A673 (cell line): ENCODE measurements around the gene TOP2A. TPM values are rescaled to one million over a fixed set of nuclear protein-coding genes. Genes with fewer than 3 reads are reported as not detected.

Experiments
- BruUV-seq: library from RNA; stranded (reverse); fragments of 400-500 nt; replicated peaks from 2 replicates; lab custom pipeline; 2021; lab: Mats Ljungman, UMichigan
- CTCF ChIA-PET: fragments of 300-600 bp; sonication (Branson Sonifier 250); formaldehyde crosslinking; loops from one replicate; lab custom pipeline; 2022; ENCODE audit warnings: antibody characterized with exemption; lab: Charles Lee
- POLR2A ChIA-PET: fragments of 300-600 bp; sonication (Branson Sonifier 250); formaldehyde crosslinking; loops from one replicate; lab custom pipeline; 2022; ENCODE audit warnings: antibody characterized with exemption; ENCODE audit not compliant: low non-redundant PET; lab: Charles Lee
- DNase-seq: peaks from one replicate; pipeline ENCODE4 v3.0.0-alpha.2; 2015; ENCODE audit warnings: low spot score
- H3K27ac ChIP-seq: fragments of 200-600 bp; sonication (generic); 2 replicates; pipeline ENCODE4 v1.5.1; 2016; ENCODE audit warnings: mixed run types, low read depth, mild to moderate bottlenecking, mixed read lengths, antibody characterized with exemption, low read length; ENCODE audit not compliant: poor library complexity, severe bottlenecking
- H3K27me3 ChIP-seq: fragments of 200-600 bp; sonication (generic); replicated peaks from 2 replicates; pipeline ENCODE4 v1.6.1; 2017; ENCODE audit warnings: mixed run types, low read depth, mild to moderate bottlenecking, mixed read lengths, antibody characterized with exemption, low read length; ENCODE audit not compliant: insufficient read depth, poor library complexity
- H3K36me3 ChIP-seq: fragments of 200-600 bp; sonication (generic); 2 replicates; pipeline ENCODE4 v1.6.1; 2016; ENCODE audit warnings: mixed run types, mild to moderate bottlenecking, mixed read lengths, antibody characterized with exemption, low read length; ENCODE audit not compliant: insufficient read depth, poor library complexity, severe bottlenecking
- H3K4me1 ChIP-seq: fragments of 200-600 bp; sonication (generic); 2 replicates; pipeline ENCODE4 v1.6.1; 2017; ENCODE audit warnings: mixed run types, mild to moderate bottlenecking, mixed read lengths, antibody characterized with exemption, low read length; ENCODE audit not compliant: insufficient read depth, poor library complexity, severe bottlenecking
- H3K4me3 ChIP-seq: fragments of 200-600 bp; sonication (generic); 2 replicates; pipeline ENCODE4 v1.5.1; 2016; ENCODE audit warnings: low read depth, mixed run types, mild to moderate bottlenecking, mixed read lengths, low read length; ENCODE audit not compliant: poor library complexity, severe bottlenecking
- H3K9me3 ChIP-seq: fragments of 200-600 bp; sonication (generic); 2 replicates; pipeline ENCODE4 v1.6.1; 2016; ENCODE audit warnings: mixed run types, low read depth, mild to moderate bottlenecking, mixed read lengths, antibody characterized with exemption, low read length; ENCODE audit not compliant: poor library complexity, severe bottlenecking
- EZH2 ChIP-seq: fragments of 200-600 bp; sonication (generic); IDR thresholded peaks from 2 replicates; pipeline ENCODE4 v1.6.1; 2017; ENCODE audit warnings: borderline replicate concordance, low read depth, mild to moderate bottlenecking, mixed read lengths, antibody characterized with exemption, low read length; ENCODE audit not compliant: poor library complexity, severe bottlenecking
- intact Hi-C: fragments of 100-400 bp; cut with micrococcal nuclease; formaldehyde crosslinking; loops from one replicate; pipeline ENCODE4 v1.10.0; 2022; ENCODE audit not compliant: unreplicated experiment
- total RNA-seq: library from RNA; stranded (reverse); gene quantifications from 2 replicates; pipeline ENCODE4 v1.2.3, GENCODE V29; 2021
- TF ChIP-seq, protein P1 (sequence below): fragments of 300-800, 200-600 bp; sonication (generic); conservative IDR thresholded peaks from 2 replicates; pipeline ENCODE4 v1.5.1; 2017; ENCODE audit warnings: low read depth, mild to moderate bottlenecking, antibody characterized with exemption, low read length, moderate library complexity, mixed read lengths

The TOP2A gene
- total RNA-seq, 1 experiment from 2014 or later: 188 TPM

DNA sequence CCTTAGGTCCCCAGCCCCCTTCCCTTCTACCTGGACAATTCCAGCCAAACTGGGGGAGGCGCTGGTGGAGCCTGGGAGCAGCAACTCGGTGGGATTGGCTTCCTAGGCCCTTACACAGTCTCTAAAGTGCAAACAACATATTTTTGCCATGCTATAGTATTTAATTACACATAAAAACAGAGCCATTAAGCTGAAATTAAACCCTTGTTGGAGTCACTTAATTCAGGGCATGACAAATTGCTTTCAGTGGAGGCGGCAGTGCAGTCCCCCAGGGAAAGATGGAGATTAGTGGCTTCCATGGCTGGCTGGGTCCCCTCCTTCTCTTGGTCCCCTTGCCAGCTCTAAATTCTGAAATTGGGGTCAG, 42.9 kb upstream of the TOP2A start:
- no peaks in the 10 kb centered on the region for H3K36me3 ChIP-seq
- POLR2A ChIA-PET: no interaction called here
- DNase-seq: peak; percentile 47
- intact Hi-C loops: no loop called here
- no TSS peak for BruUV-seq
- CTCF ChIA-PET: no interaction called here
- no peaks in the 10 kb centered on the region for H3K9me3 ChIP-seq
- H3K4me3 ChIP-seq: no peak overlapping the region
- TF ChIP-seq EZH2: no peak
- TF ChIP-seq, protein P1, sequence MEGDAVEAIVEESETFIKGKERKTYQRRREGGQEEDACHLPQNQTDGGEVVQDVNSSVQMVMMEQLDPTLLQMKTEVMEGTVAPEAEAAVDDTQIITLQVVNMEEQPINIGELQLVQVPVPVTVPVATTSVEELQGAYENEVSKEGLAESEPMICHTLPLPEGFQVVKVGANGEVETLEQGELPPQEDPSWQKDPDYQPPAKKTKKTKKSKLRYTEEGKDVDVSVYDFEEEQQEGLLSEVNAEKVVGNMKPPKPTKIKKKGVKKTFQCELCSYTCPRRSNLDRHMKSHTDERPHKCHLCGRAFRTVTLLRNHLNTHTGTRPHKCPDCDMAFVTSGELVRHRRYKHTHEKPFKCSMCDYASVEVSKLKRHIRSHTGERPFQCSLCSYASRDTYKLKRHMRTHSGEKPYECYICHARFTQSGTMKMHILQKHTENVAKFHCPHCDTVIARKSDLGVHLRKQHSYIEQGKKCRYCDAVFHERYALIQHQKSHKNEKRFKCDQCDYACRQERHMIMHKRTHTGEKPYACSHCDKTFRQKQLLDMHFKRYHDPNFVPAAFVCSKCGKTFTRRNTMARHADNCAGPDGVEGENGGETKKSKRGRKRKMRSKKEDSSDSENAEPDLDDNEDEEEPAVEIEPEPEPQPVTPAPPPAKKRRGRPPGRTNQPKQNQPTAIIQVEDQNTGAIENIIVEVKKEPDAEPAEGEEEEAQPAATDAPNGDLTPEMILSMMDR: no peak
- no peaks in the 10 kb centered on the region for H3K27me3 ChIP-seq
- H3K4me1 ChIP-seq: peaks cover 5% of the 10 kb centered on the region
- H3K27ac ChIP-seq: no peak overlapping the region

DNA sequence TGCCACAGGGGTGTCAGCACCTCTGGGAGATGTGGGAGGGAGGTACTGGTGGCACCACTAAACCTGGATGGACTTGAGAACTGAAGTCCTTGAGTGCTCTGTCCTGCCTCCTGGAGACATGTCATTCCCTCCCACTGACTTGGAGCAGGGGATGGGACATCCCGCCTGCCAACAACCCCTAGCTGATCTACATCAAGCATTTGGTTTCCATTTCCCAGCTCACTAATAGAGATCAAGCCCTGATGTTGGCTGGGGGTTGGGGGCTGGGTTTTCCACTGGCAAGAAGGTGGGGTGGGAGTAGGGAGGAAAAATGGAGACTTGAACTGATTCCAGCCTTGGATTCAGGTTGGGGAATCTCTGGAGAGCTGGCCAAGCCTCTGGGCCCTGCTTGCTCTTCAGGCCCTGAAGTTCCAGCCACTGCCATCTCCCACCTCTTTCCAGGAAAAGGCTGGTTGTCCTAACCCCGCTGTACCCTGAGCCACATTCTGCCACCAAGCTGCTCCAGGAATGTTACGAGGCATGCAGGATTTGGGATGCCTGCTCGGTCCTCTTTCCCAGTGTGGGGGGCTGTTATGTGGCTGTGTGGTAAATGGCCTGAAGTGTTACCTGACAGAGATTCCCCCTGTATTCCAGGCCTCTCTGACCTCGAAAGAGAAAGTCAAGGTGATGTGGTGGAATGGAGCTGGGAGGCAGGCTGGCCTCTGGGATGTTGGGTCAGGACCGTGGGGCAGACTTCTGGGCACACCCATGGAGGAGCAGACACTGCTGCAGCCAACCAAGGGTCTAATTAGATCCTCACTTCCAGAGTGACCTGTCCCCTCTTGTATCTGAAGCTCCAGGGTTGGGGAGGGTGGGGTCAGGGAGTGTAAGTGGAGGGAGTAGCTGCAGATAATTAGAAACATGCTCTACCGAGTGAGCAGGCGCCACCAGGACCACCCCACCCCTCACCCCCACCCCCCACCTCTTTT, 42.2 kb upstream of the TOP2A start:
- Histone ChIP-seq H3K27me3 (no peaks in the 10 kb centered on the region), H3K9me3 (no peaks in the 10 kb centered on the region), H3K4me3 (no peak overlapping the region), H3K36me3 (no peaks in the 10 kb centered on the region), H3K27ac (no peak overlapping the region), H3K4me1 (peaks cover 5% of the 10 kb centered on the region)
- intact Hi-C loops: no loop called here
- DNase-seq: no peak
- POLR2A ChIA-PET: no interaction called here
- no TSS peak for BruUV-seq
- CTCF ChIA-PET: no interaction called here
- TF ChIP-seq, protein P1: no peak
- TF ChIP-seq EZH2: no peak

DNA sequence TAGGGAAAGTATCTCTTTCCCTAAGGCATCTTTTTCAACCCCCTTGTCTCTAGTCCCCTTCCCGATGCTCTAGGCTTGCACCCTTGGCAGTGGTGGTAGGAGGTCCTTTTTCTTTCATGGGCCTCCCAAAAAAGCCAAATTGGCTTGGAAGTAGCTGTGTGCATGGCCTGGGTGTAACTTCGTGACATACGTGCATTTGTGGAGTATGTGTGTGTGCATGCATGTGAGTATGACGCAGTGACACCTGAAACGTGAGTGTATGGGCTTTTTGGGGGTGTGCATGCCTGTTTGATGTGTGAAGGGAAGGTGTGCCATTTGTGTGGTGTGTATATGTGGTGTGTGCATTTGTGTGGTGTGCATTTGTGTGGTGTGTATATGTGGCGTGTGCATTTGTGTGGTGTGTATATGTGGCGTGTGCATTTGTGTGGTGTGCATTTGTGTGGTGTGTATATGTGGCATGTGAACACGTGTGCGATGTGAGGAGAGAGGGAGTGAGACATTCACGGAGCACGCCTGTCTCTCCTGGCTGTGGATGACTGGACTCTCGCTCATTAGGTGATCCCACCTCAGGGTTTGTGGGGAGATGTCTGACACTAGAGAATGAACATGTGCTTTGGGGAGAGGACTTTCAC, 41.3 kb upstream of the TOP2A start:
- Histone ChIP-seq H3K9me3 (no peaks in the 10 kb centered on the region), H3K27ac (no peak overlapping the region), H3K4me3 (no peak overlapping the region), H3K4me1 (peaks cover 5% of the 10 kb centered on the region), H3K36me3 (no peaks in the 10 kb centered on the region), H3K27me3 (no peaks in the 10 kb centered on the region)
- no peak for DNase-seq
- CTCF ChIA-PET: no interaction called here
- intact Hi-C loops: no loop called here
- BruUV-seq: no TSS peak
- POLR2A ChIA-PET: no interaction called here
- TF ChIP-seq EZH2: no peak
- TF ChIP-seq, protein P1: no peak
